IMR-90 (cell line): ENCODE data around the gene SNX21. TPM values are rescaled to one million over a fixed set of nuclear protein-coding genes. Genes with fewer than 3 reads are reported as not detected.
A peak's percentile ranks its signal among the peaks of the same experiment; 100 is the strongest.

ENCODE experiments used
- ATAC-seq: fragments of 200-7000 bp; cut with Tn5 transposase; 2 replicates; pipeline ENCODE4 v1.9.1; 2020; ENCODE audit warnings: low read depth, mild to moderate bottlenecking, moderate library complexity
- BruUV-seq: library from RNA; stranded (reverse); fragments of 400-500 nt; replicated peaks from 2 replicates; lab custom pipeline; 2021; lab: Mats Ljungman, UMichigan
- CTCF ChIA-PET: fragments of 300-600 bp; formaldehyde crosslinking; extraction: SDS; loops from one replicate; lab custom pipeline; 2021; ENCODE audit warnings: antibody characterized with exemption; lab: Yijun Ruan, JAX
- POLR2A ChIA-PET: fragments of 300-600 bp; sonication (Branson Sonifier 250); formaldehyde crosslinking; loops from one replicate; lab custom pipeline; 2022; ENCODE audit warnings: antibody characterized with exemption; ENCODE audit not compliant: unreplicated experiment; lab: Charles Lee
- DNase-seq: peaks from one replicate; pipeline ENCODE4 v3.0.0; 2013
- H2AFZ ChIP-seq: replicated peaks from 2 replicates; pipeline ENCODE3; 2013; ENCODE audit warnings: low read length, mild to moderate bottlenecking; ENCODE audit not compliant: poor library complexity
- H2AK5ac ChIP-seq: 2 replicates; pipeline ENCODE4 v1.6.1; 2013; ENCODE audit warnings: low read depth, low read length, inconsistent platforms
- H2AK9ac ChIP-seq: replicated peaks from 2 replicates; pipeline ENCODE3; 2013; ENCODE audit warnings: mild to moderate bottlenecking, low read depth, low read length, moderate library complexity; ENCODE audit not compliant: poor library complexity
- H2BK120ac ChIP-seq: 2 replicates; pipeline ENCODE4 v1.6.1; 2013; ENCODE audit warnings: low read depth, low read length, inconsistent platforms
- H2BK15ac ChIP-seq: 3 replicates; pipeline ENCODE4 v1.6.1; 2013; ENCODE audit warnings: low read depth, low read length, inconsistent platforms
- H2BK20ac ChIP-seq: 2 replicates; pipeline ENCODE4 v1.6.1; 2013; ENCODE audit warnings: low read depth, mild to moderate bottlenecking, inconsistent platforms, low read length, moderate library complexity
- H2BK5ac ChIP-seq: 2 replicates; pipeline ENCODE4 v1.6.1; 2013; ENCODE audit warnings: mild to moderate bottlenecking, low read depth, low read length, inconsistent platforms; ENCODE audit not compliant: poor library complexity, severe bottlenecking
- H3K14ac ChIP-seq: replicated peaks from 2 replicates; pipeline ENCODE4 v1.6.1; 2013; ENCODE audit warnings: low read depth, low read length, inconsistent platforms
- H3K18ac ChIP-seq: 2 replicates; pipeline ENCODE4 v1.6.1; 2013; ENCODE audit warnings: low read depth, low read length, control low read depth
- H3K23ac ChIP-seq: 2 replicates; pipeline ENCODE4 v1.6.1; 2013; ENCODE audit warnings: low read depth, low read length, inconsistent platforms
- H3K27ac ChIP-seq: 2 replicates; pipeline ENCODE4 v1.5.1; 2013; ENCODE audit warnings: mild to moderate bottlenecking, control low read depth, low read length; ENCODE audit not compliant: insufficient read depth
- H3K27me3 ChIP-seq: 2 replicates; pipeline ENCODE4 v1.6.1; 2013; ENCODE audit warnings: low read length; ENCODE audit not compliant: control insufficient read depth, insufficient read depth
- H3K36me3 ChIP-seq: 2 replicates; pipeline ENCODE4 v1.6.1; 2013; ENCODE audit warnings: low read length, mixed read lengths; ENCODE audit not compliant: control insufficient read depth, insufficient read depth
- H3K4ac ChIP-seq: 2 replicates; pipeline ENCODE4 v1.6.1; 2013; ENCODE audit warnings: low read depth, low read length, inconsistent platforms
- H3K4me1 ChIP-seq: 2 replicates; pipeline ENCODE4 v1.6.1; 2013; ENCODE audit warnings: low read length, mixed read lengths; ENCODE audit not compliant: control insufficient read depth, insufficient read depth
- H3K4me2 ChIP-seq: 2 replicates; pipeline ENCODE4 v1.6.1; 2013; ENCODE audit warnings: low read depth, mild to moderate bottlenecking, control low read depth, low read length, moderate library complexity
- H3K4me3 ChIP-seq: 2 replicates; pipeline ENCODE4 v1.5.1; 2013; ENCODE audit warnings: low read depth, mild to moderate bottlenecking, control low read depth, low read length, moderate library complexity; ENCODE audit not compliant: insufficient read depth
- H3K56ac ChIP-seq: 2 replicates; pipeline ENCODE4 v1.6.1; 2013; ENCODE audit warnings: low read length, inconsistent platforms; ENCODE audit not compliant: insufficient read depth; ENCODE audit errors: extremely low read depth
- H3K79me1 ChIP-seq, 2 experiments: 2 replicates each; pipeline ENCODE4 v1.6.1; 2013; ENCODE audit warnings: low read length in 2 of 2, inconsistent platforms in 1 of 2, low read depth in 1 of 2
- H3K9ac ChIP-seq: 2 replicates; pipeline ENCODE4 v1.6.1; 2013; ENCODE audit warnings: low read depth, low read length, control low read depth
- H3K9me1 ChIP-seq: 2 replicates; pipeline ENCODE4 v1.6.1; 2013; ENCODE audit warnings: low read length, inconsistent platforms; ENCODE audit not compliant: insufficient read depth
- H3K9me3 ChIP-seq: 2 replicates; pipeline ENCODE4 v1.6.1; 2013; ENCODE audit warnings: low read length; ENCODE audit not compliant: control insufficient read depth, insufficient read depth
- H4K20me1 ChIP-seq: 2 replicates; pipeline ENCODE4 v1.6.1; 2013; ENCODE audit warnings: low read length, inconsistent platforms; ENCODE audit not compliant: insufficient read depth
- H4K5ac ChIP-seq: 2 replicates; pipeline ENCODE4 v1.6.1; 2013; ENCODE audit warnings: mild to moderate bottlenecking, low read depth, low read length, control low read depth
- H4K8ac ChIP-seq, 2 experiments: 2 replicates each; pipeline ENCODE4 v1.6.1; 2013; ENCODE audit warnings: low read depth in 2 of 2, low read length in 2 of 2, control low read depth in 1 of 2, inconsistent platforms in 1 of 2
- H4K91ac ChIP-seq: 2 replicates; pipeline ENCODE4 v1.6.1; 2013; ENCODE audit warnings: low read depth, low read length, inconsistent platforms; ENCODE audit not compliant: insufficient read depth
- CHD1 ChIP-seq: IDR thresholded peaks from 2 replicates; pipeline ENCODE4 v1.6.1; 2012; ENCODE audit warnings: low read depth, low read length, improper control_type of control experiment
- WGBS, 2 experiments: methylation state at CpG; one replicate each; pipeline versions ENCODE4 v1.1.5 to v1.1.7; 2013; ENCODE audit warnings: missing lambda C conversion rate in 2 of 2; ENCODE audit not compliant: insufficient read length in 1 of 2; ENCODE audit errors: extremely low coverage in 2 of 2; 5-methylcytosine and 5-hydroxymethylcytosine counted together
- dilution Hi-C: fragments of 300-500 bp; cut with HindIII; formaldehyde crosslinking; loops from one replicate; pipeline ENCODE4 v1.14.3; 2018; ENCODE audit warnings: low sequenced_read_pairs; ENCODE audit not compliant: unreplicated experiment
- in situ Hi-C: fragments of 300-500 bp; cut with MboI; formaldehyde crosslinking; loops from 3 replicates; pipeline ENCODE4 v1.14.3; 2019; ENCODE audit warnings: low sequenced_read_pairs, inconsistent platforms, mixed read lengths
- intact Hi-C: fragments of 100-400 bp; cut with micrococcal nuclease; formaldehyde crosslinking; loops from 2 replicates; pipeline ENCODE4 v1.10.0; 2022
- polyA plus RNA-seq, 3 experiments: library from polyadenylated mRNA; depleted of rRNA; stranded (reverse); fragments of >200 nt; gene quantifications; 2 replicates each; pipeline ENCODE4 v1.2.3, GENCODE V29; 2012; ENCODE audit warnings: low replicate concordance in 1 of 3
- total RNA-seq: library from RNA; depleted of rRNA; stranded (reverse); fragments of >200 nt; gene quantifications from 2 replicates; pipeline ENCODE4 v1.2.3, GENCODE V29; 2012

Gene SNX21
- total and polyA plus RNA-seq, 2 of the 4 experiments (the other 2 are of a cell fraction) = 11.1 to 17.9 TPM

- no peak overlapping the region for H2BK120ac ChIP-seq
- no peak overlapping the region for H3K4me2 ChIP-seq
- no peak overlapping the region for H2AK5ac ChIP-seq
- DNase-seq (no peak), ATAC-seq (no peak)
- H4K91ac ChIP-seq = no peak overlapping the region
- H2AFZ ChIP-seq = no peak overlapping the region
- in situ Hi-C loops (no loop called here), intact Hi-C loops (no loop called here), dilution Hi-C loops (no loop called here)
- no peak overlapping the region for H2BK5ac ChIP-seq
- WGBS, 2 experiments = 92% methylated on average over 9 of the region's 9 CpGs; no CpG with 5 or more reads in 1 of the 2 experiments
- no peaks in the 10 kb centered on the region for H3K9me3 ChIP-seq
- H3K4ac ChIP-seq = no peak overlapping the region
- no peak overlapping the region for H3K23ac ChIP-seq
- BruUV-seq = TSS peak; percentile 54
- H2AK9ac ChIP-seq = no peak overlapping the region
- CTCF ChIA-PET = interaction anchor here (0.6 kb wide), 1 partner anchor 432 kb away, joined by 3 read pairs; no protein-coding TSS in a partner anchor
- no peaks in the 10 kb centered on the region for H3K27me3 ChIP-seq
- no peak overlapping the region for H3K9ac ChIP-seq
- no peak overlapping the region for H3K18ac ChIP-seq
- H3K4me3 ChIP-seq = no peak overlapping the region
- peaks cover 27% of the 10 kb centered on the region for H3K36me3 ChIP-seq
- peaks cover 4% of the 10 kb centered on the region for H3K9me1 ChIP-seq
- H3K4me1 ChIP-seq = peaks cover 2% of the 10 kb centered on the region; the same call in 1 of the 2 replicates
- POLR2A ChIA-PET = no interaction called here
- H3K56ac ChIP-seq = no peak overlapping the region
- no peak for TF ChIP-seq CHD1
- no peak overlapping the region for H4K8ac ChIP-seq
- no peak overlapping the region for H2BK15ac ChIP-seq
- no peak overlapping the region for H2BK20ac ChIP-seq
- H4K5ac ChIP-seq = no peak overlapping the region
- H4K20me1 ChIP-seq = no peaks in the 10 kb centered on the region; the same call in 1 of the 2 replicates
- H3K27ac ChIP-seq = no peak overlapping the region
- no peak overlapping the region for H3K14ac ChIP-seq
- peaks cover 11 to 51% of the 10 kb centered on the region in 2 experiments; a peak in 3 of 4 replicates for H3K79me1 ChIP-seq
These were observed 49.5 kb downstream of the SNX21 start for GRCh38 chr20:45883100-45883469.
